ENCODE data around the gene PARD3. TPM values are rescaled to one million over a fixed set of nuclear protein-coding genes. Genes with fewer than 3 reads are reported as not detected.
"Not testable (repeated sequence)": the region's sequence is repeated elsewhere in the genome, so short reads cannot be mapped to it uniquely, and the experiment has no call there.

The PARD3 gene
- total RNA-seq, 3 donors from 2014 or later = 0.35 to 0.53 (median 0.37) TPM

DNA sequence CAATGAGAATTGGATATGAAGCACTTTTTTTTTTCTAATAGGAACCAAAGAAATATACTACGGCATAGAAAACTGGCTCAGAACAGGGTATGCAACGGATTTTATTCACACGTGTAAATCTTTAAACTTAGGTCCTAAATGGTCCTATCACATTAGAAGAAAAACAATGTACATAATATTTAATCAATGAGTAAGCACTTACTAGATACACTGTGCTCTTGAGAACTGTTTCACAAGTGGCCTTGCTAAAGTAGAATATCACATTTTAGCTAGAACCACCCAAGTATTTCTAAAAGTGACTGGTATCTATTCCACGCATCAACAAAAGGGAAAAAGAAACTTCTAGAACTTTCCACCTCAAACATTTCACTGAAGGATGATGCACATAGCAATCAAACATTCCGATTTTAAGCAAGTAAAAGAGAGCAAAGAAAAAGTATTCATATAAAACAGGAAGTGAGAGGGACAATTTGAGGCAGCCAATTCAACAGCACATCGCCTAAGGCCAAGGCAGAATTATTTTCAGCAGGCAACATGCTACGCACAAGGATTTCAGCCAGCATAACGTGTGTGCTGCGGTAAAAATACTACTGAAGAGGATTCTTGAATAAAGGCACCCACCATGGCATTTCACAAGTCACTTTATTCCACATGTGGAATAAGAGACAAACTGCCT is 55.8 kb downstream of the PARD3 start:
- Mint-ChIP-seq H3K9me3 (no peaks in the 10 kb centered on the region), H3K4me3 (no peak overlapping the region), H3K27me3 (ENCODE audit: low read depth) (peaks cover 10% of the 10 kb centered on the region), H3K4me1 (ENCODE audit: low read depth) (no peaks in the 10 kb centered on the region), H3K36me3 (ENCODE audit: insufficient read depth) (no peaks in the 10 kb centered on the region)
- DNase-seq (no peak), ATAC-seq (no peak)

DNA sequence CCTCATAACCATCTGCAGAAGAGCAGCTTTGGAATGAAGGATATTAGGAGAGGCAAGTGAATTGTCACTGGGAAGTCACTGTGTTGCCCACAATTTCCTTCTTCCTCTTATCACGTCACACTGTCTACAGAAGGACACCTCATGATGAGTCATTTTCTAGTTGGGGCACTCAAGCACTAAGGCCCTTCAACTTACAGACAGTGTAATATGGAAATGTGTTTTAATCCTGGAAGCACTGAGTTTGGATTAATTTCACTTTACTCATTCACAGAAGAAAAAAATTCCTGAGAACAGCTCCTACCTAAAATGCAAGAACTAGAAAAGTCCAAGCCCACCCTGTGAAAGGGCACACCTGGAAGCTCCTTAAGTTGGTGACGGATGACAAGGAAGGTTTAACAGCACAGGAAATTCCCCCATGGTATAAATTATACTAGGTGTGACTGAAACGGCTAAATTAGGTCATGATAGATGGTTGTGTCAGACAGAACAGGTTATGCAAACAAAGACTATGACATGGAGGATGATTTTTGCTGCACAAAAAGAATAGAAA is 56.6 kb downstream of the PARD3 start:
- no peaks in the 10 kb centered on the region for H3K4me1 Mint-ChIP-seq (ENCODE audit: low read depth)
- peak; percentile 61 to 73 for ATAC-seq

DNA sequence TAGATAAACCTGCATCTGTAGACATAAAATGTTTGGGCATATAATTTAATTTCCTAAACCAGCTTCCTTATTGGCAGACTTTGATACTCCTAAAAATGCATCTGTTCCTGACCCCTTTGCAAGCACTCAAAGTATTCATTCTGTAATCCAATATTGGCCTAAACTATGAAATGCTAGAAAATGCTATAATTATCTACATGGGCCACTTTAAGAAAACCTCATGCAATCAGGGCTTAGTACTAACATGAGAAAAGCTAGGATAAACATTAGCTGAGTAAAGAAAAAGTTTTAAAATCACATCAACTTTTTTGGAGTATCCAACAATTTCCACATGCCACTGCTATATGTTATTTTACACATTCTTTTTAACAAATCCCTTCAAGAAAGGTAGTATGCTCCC is 57.2 kb downstream of the PARD3 start:
- Mint-ChIP-seq H3K27me3 (ENCODE audit: low read depth) (peaks cover 12% of the 10 kb centered on the region), H3K4me1 (ENCODE audit: low read depth) (no peaks in the 10 kb centered on the region), H3K9me3 (no peaks in the 10 kb centered on the region), H3K36me3 (ENCODE audit: insufficient read depth) (no peaks in the 10 kb centered on the region), H3K4me3 (no peak overlapping the region)
- DNase-seq (no peak), ATAC-seq (no peak)

More for the DNA sequence above, 56.6 kb downstream of the PARD3 start:
- no peak overlapping the region for H3K4me3 Mint-ChIP-seq
- H3K9me3 Mint-ChIP-seq = no peaks in the 10 kb centered on the region
- no peaks in the 10 kb centered on the region for H3K36me3 Mint-ChIP-seq (ENCODE audit: insufficient read depth)
- DNase-seq = no peak
- peaks cover 10% of the 10 kb centered on the region for H3K27me3 Mint-ChIP-seq (ENCODE audit: low read depth)

DNA sequence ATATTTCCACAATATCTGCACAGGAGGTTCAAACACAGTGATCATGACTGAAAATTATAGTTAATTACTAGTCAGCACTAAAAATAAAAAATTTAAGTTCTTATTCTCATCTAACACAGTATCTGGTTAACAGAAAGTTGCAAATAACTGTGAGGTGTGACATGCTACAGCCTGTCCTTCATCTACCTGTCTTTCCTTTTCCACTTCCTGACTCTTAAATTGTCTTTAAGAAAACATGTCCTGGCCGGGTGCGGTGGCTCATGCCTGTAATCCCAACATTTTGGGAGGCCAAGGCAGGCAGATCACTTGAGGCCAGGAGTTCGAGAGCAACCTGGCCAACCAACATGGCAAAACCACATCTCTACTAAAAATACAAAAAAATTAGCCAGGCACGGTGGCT is 57.9 kb downstream of the PARD3 start:
- not testable (repeated sequence) for H3K36me3 Mint-ChIP-seq (ENCODE audit: insufficient read depth); H3K4me1 Mint-ChIP-seq (ENCODE audit: low read depth); H3K27me3 Mint-ChIP-seq (ENCODE audit: low read depth); ATAC-seq; H3K9me3 Mint-ChIP-seq; DNase-seq; H3K4me3 Mint-ChIP-seq

DNA sequence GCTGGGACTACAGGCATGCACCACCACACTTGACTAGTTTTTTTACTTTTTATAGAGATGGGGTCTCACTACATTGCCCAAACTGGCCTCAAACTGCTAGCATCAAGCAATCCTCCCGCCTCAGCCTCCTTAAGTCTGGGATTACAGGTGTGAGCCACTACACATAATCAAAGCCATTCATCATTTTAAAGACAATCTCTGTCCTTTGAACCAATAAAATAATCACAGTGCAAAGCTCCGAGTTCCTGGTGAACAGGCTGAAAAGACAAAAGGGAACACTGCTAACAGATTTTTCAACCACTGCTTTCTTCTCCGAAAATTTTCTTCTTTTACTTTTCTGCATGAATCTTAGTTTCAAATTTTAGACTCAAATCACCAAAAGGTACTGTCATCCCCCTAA is 58.5 kb downstream of the PARD3 start:
- Mint-ChIP-seq H3K4me3 (no peak overlapping the region), H3K27me3 (ENCODE audit: low read depth) (peaks cover 8% of the 10 kb centered on the region), H3K36me3 (ENCODE audit: insufficient read depth) (no peaks in the 10 kb centered on the region), H3K9me3 (no peaks in the 10 kb centered on the region), H3K4me1 (ENCODE audit: low read depth) (no peaks in the 10 kb centered on the region)
- DNase-seq (no peak), ATAC-seq (no peak)

DNA sequence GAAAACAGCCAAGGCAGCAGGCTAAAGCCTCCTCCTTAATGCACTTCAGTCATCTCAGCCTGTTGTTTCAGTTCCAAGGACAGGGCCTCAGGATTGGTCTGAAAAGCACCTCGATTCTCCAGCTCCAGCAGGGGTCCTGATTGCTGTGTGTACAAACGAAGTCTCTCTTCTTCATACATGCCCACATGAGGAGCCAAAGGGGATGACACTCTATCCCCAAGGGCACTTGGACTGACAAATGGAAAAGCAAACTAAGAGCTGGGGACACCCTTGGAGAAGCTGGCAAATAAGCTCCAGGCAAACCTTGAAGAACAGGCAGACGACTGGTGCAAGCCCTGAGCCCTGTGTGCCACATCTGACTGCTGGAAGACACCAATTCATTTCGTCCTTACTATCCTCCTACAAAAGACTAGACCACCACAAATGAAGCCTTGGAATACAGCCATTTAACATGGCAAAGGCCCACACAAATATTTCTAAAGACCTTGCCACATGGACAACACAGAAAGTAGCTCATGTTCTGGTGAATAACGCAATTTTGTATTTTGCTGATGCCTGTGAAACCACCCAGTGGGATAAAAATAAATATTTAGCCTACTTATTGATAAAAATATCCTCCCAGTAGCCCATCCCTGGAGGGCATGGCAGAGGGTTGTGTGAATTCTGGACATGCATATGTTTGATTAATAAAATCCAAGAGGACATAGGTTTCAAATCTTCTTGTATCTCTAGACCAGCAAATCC is 61.9 kb downstream of the PARD3 start:
- Mint-ChIP-seq H3K36me3 (ENCODE audit: insufficient read depth) (no peaks in the 10 kb centered on the region), H3K4me3 (no peak overlapping the region), H3K9me3 (no peaks in the 10 kb centered on the region), H3K4me1 (ENCODE audit: low read depth) (no peaks in the 10 kb centered on the region), H3K27me3 (ENCODE audit: low read depth) (peaks cover 5% of the 10 kb centered on the region)
- no peak for ATAC-seq
- no peak for DNase-seq

DNA sequence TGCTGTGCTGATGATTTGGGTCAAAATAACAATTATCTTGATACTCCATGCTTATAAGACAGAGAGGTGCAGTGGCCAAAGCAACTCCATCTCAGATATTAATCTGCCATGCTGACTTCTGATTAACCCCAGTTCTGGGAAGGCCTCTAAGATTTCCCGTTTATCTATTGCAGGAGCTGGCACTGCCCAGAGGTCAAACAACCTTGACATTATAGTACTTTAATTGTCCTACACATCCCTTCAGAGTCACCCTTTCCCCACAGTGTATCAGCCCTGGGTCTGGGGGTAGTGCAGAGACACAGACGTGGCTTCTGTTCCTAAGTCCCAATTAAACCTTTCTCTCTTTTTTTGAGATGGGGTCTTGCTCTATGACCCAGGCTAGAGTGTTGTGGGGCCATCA is 63.8 kb downstream of the PARD3 start:
- no peaks in the 10 kb centered on the region for H3K9me3 Mint-ChIP-seq
- ATAC-seq (no peak), DNase-seq (no peak)
- no peaks in the 10 kb centered on the region for H3K4me1 Mint-ChIP-seq (ENCODE audit: low read depth)
- no peaks in the 10 kb centered on the region for H3K36me3 Mint-ChIP-seq (ENCODE audit: insufficient read depth)
- peaks cover 5% of the 10 kb centered on the region for H3K27me3 Mint-ChIP-seq (ENCODE audit: low read depth)
- no peak overlapping the region for H3K4me3 Mint-ChIP-seq

DNA sequence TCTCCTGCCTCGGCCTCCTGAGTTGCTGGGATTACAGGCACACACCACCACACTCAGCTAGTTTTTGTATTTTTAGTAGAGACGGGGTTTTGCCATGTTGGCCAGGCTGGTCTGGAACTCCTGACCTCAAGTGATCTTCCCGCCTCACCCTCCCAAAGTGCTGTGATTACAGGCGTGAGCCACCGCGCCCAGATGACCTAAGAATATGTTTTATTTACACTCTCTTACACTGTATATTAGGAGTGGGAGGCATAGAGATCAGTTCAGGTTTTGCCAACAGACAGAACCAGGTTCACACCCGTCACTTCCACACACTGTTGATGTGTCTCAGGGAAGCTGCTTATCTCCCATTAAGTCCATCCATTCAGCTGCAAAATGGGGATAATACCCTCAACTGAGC is 64.3 kb downstream of the PARD3 start:
- not testable (repeated sequence) for H3K4me3 Mint-ChIP-seq; ATAC-seq; H3K27me3 Mint-ChIP-seq (ENCODE audit: low read depth); DNase-seq; H3K4me1 Mint-ChIP-seq (ENCODE audit: low read depth); H3K9me3 Mint-ChIP-seq; H3K36me3 Mint-ChIP-seq (ENCODE audit: insufficient read depth)

DNA sequence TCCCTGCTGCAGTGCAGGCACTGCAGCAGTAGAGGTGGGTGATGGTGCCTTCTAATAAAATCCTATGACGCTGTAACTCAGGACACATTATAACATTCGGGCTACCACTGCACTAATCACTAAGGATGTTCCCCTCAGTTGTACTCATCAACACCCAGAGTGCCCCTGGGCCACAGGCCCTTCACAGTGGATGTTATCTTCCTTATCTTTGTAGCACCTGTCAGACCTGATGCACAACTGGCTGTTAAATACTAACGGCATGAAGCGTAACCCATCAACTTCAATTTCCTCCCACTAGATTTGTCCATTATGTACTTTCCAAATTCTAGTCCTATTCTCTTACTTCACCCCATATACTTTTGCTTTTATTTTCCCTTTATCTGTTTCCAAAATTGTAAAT is 66.3 kb downstream of the PARD3 start:
- Mint-ChIP-seq H3K4me3 (no peak overlapping the region), H3K9me3 (no peaks in the 10 kb centered on the region), H3K36me3 (ENCODE audit: insufficient read depth) (no peaks in the 10 kb centered on the region), H3K27me3 (ENCODE audit: low read depth) (peaks cover 9% of the 10 kb centered on the region), H3K4me1 (ENCODE audit: low read depth) (no peaks in the 10 kb centered on the region)
- DNase-seq = no peak
- ATAC-seq = no peak

DNA sequence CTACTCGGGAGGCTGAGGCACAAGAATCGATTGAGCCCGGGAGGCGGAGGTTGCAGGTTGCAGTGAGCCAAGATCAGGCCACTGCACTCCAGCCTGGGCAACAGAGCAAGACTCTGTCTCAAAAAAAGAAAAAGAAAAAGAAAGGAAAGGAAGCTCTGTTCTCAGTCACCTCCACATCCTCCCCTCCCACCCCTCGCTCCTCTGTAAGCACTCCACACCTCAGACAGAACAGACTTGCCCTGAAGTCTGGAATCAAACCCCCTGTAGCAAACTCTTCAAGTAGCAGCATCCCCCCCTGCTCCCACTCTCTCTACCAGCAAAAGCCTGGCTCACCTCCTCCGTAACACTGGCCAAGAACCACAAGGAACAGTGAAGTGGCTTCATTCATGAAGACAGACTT is 66.7 kb downstream of the PARD3 start:
- ATAC-seq (no peak), DNase-seq (no peak)
- no peaks in the 10 kb centered on the region for H3K4me1 Mint-ChIP-seq (ENCODE audit: low read depth)
- H3K27me3 Mint-ChIP-seq (ENCODE audit: low read depth) = peaks cover 8% of the 10 kb centered on the region
- H3K9me3 Mint-ChIP-seq = no peaks in the 10 kb centered on the region
- H3K4me3 Mint-ChIP-seq = no peak overlapping the region
- H3K36me3 Mint-ChIP-seq (ENCODE audit: insufficient read depth) = no peaks in the 10 kb centered on the region

DNA sequence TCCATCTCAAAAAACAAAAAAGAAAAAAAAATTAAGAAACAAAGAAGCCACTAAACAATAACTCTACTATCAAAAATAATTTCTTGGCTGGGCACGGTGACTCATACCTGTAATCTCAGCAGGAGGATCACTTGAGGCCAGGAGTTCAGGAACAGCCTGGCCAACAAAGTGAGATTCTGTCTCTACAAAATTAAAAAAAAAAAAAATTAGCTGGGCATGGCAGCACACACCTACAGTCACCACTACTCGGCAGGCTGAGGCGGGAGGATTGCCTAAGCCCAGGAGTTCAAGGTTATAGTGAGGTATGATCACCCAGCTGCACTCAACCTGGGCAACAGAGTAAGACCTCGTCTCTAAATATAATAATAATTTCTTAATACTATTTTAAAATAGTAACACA is 69.0 kb downstream of the PARD3 start:
- Mint-ChIP-seq H3K9me3 (no peaks in the 10 kb centered on the region), H3K27me3 (ENCODE audit: low read depth) (peaks cover 18% of the 10 kb centered on the region), H3K4me3 (no peak overlapping the region), H3K36me3 (ENCODE audit: insufficient read depth) (no peaks in the 10 kb centered on the region), H3K4me1 (ENCODE audit: low read depth) (no peaks in the 10 kb centered on the region)
- ATAC-seq = no peak
- DNase-seq = no peak

DNA sequence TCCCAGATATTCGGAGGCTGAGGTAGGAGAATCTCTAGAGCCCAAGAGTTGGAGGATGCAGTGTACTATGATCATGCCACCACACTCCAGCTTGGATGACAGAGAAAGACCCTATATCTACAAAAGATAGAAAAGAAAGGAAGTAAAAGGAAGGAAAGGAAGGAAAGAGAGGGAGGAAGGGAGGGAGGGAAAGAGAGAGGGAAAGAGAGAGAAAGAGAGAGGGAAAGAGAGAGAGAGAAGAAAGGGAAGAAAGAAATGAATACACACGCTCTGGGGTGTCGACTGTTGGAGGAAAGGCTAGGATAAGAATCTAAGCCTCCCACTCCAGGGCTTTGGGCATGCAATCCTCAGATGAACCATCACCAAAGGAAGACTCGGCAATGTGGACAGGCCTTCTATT is 69.9 kb downstream of the PARD3 start:
- no peaks in the 10 kb centered on the region for H3K4me1 Mint-ChIP-seq (ENCODE audit: low read depth)
- no peak overlapping the region for H3K4me3 Mint-ChIP-seq
- no peaks in the 10 kb centered on the region for H3K9me3 Mint-ChIP-seq
- peaks cover 22% of the 10 kb centered on the region for H3K27me3 Mint-ChIP-seq (ENCODE audit: low read depth)
- DNase-seq = no peak
- ATAC-seq = no peak
- no peaks in the 10 kb centered on the region for H3K36me3 Mint-ChIP-seq (ENCODE audit: insufficient read depth)

DNA sequence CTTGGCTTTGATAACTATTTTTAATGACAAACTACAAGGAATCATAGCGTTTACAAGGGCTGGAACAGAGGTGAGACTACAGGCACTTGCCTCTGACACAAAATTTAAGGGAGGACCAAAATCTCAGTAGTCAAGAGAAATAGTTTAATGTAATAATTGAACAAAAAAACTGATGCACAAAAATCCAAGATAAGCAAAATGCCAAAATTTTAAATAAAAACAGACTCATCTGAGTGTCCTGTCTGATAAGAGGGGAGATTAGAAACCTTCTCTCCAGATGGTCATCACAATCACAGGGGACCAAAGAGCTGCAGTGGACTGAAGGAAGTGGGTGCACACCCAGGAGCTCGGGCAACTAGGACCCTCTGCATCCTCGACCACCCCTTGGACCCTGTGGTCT is 70.5 kb downstream of the PARD3 start:
- H3K27me3 Mint-ChIP-seq (ENCODE audit: low read depth) = peaks cover 29% of the 10 kb centered on the region
- H3K4me3 Mint-ChIP-seq = no peak overlapping the region
- no peak for DNase-seq
- no peaks in the 10 kb centered on the region for H3K9me3 Mint-ChIP-seq
- H3K4me1 Mint-ChIP-seq (ENCODE audit: low read depth) = no peaks in the 10 kb centered on the region
- ATAC-seq = no peak
- no peaks in the 10 kb centered on the region for H3K36me3 Mint-ChIP-seq (ENCODE audit: insufficient read depth)

DNA sequence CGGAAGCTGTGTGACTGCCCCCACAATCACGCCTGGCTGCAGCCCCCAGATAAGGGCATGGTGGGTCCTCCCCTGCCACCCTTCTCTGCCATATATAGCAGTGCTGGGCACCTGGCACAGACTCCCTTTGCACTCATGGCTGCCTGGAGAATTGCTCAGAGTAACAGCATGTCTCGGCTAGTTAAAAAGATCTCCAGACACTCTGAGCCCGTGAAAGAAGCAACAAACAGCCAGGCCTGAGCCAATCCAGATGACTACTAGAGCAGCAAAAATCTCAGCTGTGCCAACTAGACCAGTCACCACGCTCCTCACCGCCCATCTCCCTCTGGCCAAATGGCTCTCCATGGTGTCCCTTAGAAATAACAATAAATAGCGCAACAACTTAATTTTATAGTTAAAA is 71.3 kb downstream of the PARD3 start:
- H3K4me1 Mint-ChIP-seq (ENCODE audit: low read depth) = no peaks in the 10 kb centered on the region
- H3K4me3 Mint-ChIP-seq = no peak overlapping the region
- H3K36me3 Mint-ChIP-seq (ENCODE audit: insufficient read depth) = no peaks in the 10 kb centered on the region
- peaks cover 33% of the 10 kb centered on the region for H3K27me3 Mint-ChIP-seq (ENCODE audit: low read depth)
- ATAC-seq (no peak), DNase-seq (no peak)
- no peaks in the 10 kb centered on the region for H3K9me3 Mint-ChIP-seq

DNA sequence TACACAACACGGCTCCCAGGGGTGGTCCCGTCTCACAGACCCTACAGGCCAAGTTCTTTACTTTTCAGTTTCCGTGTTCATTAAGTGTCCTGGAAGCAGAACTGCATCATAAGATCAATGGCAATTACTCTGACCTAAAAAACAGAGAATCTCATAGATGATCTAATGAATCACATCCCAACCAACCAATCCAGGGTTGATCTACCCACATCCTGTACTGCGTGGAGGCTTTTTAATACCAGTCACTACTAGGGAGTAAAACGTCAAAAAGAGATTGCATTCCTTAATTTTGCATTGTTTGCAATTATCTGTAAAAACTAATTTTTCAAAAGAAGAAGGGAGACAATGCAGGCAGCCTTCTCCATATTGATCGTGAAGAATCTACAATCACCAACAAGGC is 72.6 kb downstream of the PARD3 start:
- no peaks in the 10 kb centered on the region for H3K4me1 Mint-ChIP-seq (ENCODE audit: low read depth)
- H3K27me3 Mint-ChIP-seq (ENCODE audit: low read depth) = peaks cover 35% of the 10 kb centered on the region
- H3K9me3 Mint-ChIP-seq = no peaks in the 10 kb centered on the region
- ATAC-seq (no peak), DNase-seq (no peak)
- H3K4me3 Mint-ChIP-seq = no peak overlapping the region
- H3K36me3 Mint-ChIP-seq (ENCODE audit: insufficient read depth) = no peaks in the 10 kb centered on the region
